Stimulated activated naive B cell treated with anti-CD40 and anti-IgM and Interleukin-4, amounts not matched to agents 10 μg/mL and 1 μg/mL and 100 μg/mL, for 72 hours (primary cell): ENCODE measurements around the gene ARFGEF3.

Source experiments
- ATAC-seq, 2 donors: fragments of 150-1000 bp; cut with Tn5 transposase; replicated peaks; 2 replicates each; pipeline ENCODE4 v1.10.0; 2021; ENCODE audit warnings: moderate library complexity in 1 of 2
- DNase-seq: peaks from one replicate; pipeline ENCODE4 v3.0.0; 2021
- H3K27ac Mint-ChIP-seq: one replicate; pipeline ENCODE4 v1.8.0; 2022; ENCODE audit warnings: mild to moderate bottlenecking, mixed read lengths
- H3K27me3 Mint-ChIP-seq, 2 donors: one replicate each; pipeline ENCODE4 v1.8.0; 2022; ENCODE audit warnings: mixed read lengths in 2 of 2
- H3K36me3 Mint-ChIP-seq, 2 donors: one replicate each; pipeline ENCODE4 v1.8.0; 2022; ENCODE audit warnings: mixed read lengths in 2 of 2, mild to moderate bottlenecking in 1 of 2
- H3K4me1 Mint-ChIP-seq, 2 donors: one replicate each; pipeline ENCODE4 v1.8.0; 2022; ENCODE audit warnings: mixed read lengths in 2 of 2, mild to moderate bottlenecking in 1 of 2
- H3K4me3 Mint-ChIP-seq, 2 donors: one replicate each; pipeline ENCODE4 v1.8.0; 2022; ENCODE audit warnings: mild to moderate bottlenecking in 2 of 2, mixed read lengths in 2 of 2, moderate library complexity in 1 of 2
- H3K9me3 Mint-ChIP-seq, 2 donors: one replicate each; pipeline ENCODE4 v1.8.0; 2022; ENCODE audit warnings: mixed read lengths in 2 of 2, mild to moderate bottlenecking in 1 of 2

ARFGEF3 gene

DNA sequence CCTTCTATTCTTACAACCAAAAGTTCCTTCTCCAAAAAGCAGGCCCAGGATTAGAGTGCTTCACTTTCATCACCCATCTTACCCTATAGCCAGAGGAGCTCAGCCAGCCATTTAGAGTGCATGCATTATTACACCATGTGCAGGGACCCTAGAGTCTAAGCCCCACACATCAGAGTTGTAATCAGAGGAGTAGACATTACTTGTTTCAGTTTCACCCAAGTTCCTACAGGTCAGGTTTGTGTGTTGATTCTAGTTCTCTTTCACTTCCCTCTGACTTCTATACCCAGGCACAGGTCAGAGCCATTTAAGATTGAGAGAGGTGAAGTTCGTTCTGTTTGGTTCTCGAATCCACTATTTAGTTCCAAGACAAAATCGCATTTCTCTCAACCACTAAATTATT is 16.3 kb upstream of the ARFGEF3 start:
- H3K27me3 Mint-ChIP-seq = peaks cover 19 to 24% of the 10 kb centered on the region in 2 donors
- peak overlapping the region; percentile 42 for H3K27ac Mint-ChIP-seq
- no peak overlapping the region for H3K4me3 Mint-ChIP-seq
- H3K4me1 Mint-ChIP-seq = peaks cover 4 to 8% of the 10 kb centered on the region in 2 donors
- no peak for DNase-seq
- peaks cover 0 to 8% of the 10 kb centered on the region in 2 donors for H3K9me3 Mint-ChIP-seq
- no peaks in the 10 kb centered on the region for H3K36me3 Mint-ChIP-seq
- ATAC-seq = peak; percentile 82 to 87

DNA sequence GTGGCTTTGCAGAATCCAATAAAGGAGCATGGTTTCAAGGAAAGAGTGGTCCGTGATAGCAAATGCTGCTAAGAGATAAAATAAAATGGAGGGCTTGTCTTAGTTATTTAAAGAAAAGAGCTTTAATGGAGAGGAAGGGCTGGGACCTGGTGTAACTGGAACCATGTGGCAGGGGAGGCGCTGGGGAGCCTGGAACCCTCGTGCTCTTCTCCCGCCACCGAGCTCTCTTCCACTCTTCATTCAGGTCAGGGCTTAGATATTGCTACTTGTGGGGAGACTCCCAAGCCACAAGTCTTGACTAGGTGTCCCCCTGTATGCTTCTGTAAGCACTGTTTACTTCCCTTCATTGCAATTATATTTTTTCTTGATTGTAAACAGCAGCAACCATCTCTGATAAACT is 15.2 kb upstream of the ARFGEF3 start:
- no peaks in the 10 kb centered on the region for H3K36me3 Mint-ChIP-seq
- DNase-seq = no peak
- H3K4me1 Mint-ChIP-seq = peaks cover 4 to 8% of the 10 kb centered on the region in 2 donors
- peaks cover 0 to 8% of the 10 kb centered on the region in 2 donors for H3K9me3 Mint-ChIP-seq
- ATAC-seq = no peak
- peaks cover 18 to 23% of the 10 kb centered on the region in 2 donors for H3K27me3 Mint-ChIP-seq
- no peak overlapping the region for H3K4me3 Mint-ChIP-seq
- no peak overlapping the region for H3K27ac Mint-ChIP-seq

DNA sequence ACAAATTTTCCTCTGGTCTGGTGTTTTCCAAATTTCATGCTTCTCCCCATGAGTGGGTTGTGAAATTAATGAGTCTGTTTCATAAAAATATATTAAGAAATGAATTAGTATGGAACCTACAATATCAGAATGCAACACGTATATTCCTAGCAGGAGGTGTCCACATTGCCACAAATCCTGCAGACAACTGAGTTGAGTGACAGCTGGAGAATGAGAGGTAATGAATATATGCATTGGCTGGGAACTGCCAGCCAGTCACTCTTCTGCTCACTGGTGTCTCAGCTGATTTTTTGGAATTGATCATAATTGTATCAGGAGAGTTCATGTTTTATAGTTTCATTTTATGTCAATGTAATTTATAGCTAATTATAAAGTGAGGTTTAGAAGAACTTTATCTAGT is 6.3 kb upstream of the ARFGEF3 start:
- no peak overlapping the region for H3K27ac Mint-ChIP-seq
- ATAC-seq (no peak), DNase-seq (no peak)
- H3K9me3 Mint-ChIP-seq = peaks cover 10% of the 10 kb centered on the region in 2 donors
- H3K36me3 Mint-ChIP-seq = peaks cover 0 to 2% of the 10 kb centered on the region in 2 donors
- H3K4me3 Mint-ChIP-seq = no peak overlapping the region
- peaks cover 31 to 37% of the 10 kb centered on the region in 2 donors for H3K27me3 Mint-ChIP-seq
- H3K4me1 Mint-ChIP-seq = peaks cover 0 to 2% of the 10 kb centered on the region in 2 donors

DNA sequence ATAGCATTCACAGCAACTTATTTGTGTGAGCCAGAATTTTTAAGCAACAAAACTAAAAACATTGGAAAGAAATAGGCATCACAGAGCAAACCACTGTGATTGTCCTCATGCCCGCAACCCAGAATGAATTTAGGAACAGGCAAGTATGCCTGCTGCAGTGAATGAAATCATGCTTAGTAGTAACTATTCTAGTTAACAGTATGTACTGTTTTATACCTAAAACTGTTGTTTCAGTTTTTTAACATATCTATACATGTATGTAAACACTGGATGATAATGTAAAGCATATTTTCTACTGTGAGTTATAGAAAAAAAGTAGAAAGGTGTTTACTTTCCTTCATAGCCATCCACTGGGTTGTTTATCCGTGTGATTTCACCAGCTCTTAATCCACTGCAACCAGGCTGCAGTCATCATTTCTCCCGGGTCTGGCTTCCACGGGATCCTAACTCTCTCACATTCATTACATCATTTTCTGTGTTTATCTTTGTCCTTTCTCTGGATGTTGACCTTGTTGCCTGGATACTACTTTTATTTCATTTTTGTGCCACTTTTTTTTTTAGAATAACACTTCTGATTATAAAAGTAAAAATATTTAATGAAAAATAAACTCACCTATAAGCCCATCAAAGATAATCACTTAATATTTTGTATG is 3.6 kb upstream of the ARFGEF3 start:
- ATAC-seq (no peak), DNase-seq (no peak)
- Mint-ChIP-seq H3K36me3 (peaks cover 0 to 2% of the 10 kb centered on the region in 2 donors), H3K9me3 (peaks cover 3 to 4% of the 10 kb centered on the region in 2 donors), H3K4me1 (peaks cover 8 to 12% of the 10 kb centered on the region in 2 donors), H3K4me3 (no peak overlapping the region), H3K27me3 (peaks cover 39 to 46% of the 10 kb centered on the region in 2 donors), H3K27ac (no peak overlapping the region)

DNA sequence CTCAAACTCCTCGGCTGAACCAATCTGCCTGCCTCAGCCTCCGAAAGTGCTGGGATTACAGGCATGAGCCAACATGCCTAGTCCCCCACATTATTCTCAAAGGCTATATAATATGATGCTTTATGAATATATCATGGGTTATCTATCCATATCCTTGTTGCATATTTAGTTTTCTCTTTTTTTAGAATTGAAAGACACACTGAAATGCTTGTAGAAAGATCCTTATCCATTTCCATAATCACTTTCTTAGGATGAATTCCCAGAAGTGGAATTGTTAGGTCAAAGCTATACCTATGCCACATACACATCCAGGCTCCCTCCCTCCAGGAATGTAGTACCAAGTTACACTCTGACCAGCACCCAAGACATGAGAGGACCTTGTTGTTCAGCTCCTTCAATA is 2.5 kb upstream of the ARFGEF3 start:
- Mint-ChIP-seq H3K9me3 (no peaks in the 10 kb centered on the region), H3K4me1 (peaks cover 8 to 12% of the 10 kb centered on the region in 2 donors), H3K27ac (no peak overlapping the region), H3K27me3 (peaks cover 45 to 52% of the 10 kb centered on the region in 2 donors), H3K4me3 (no peak overlapping the region), H3K36me3 (no peaks in the 10 kb centered on the region)
- DNase-seq = no peak
- no peak for ATAC-seq

DNA sequence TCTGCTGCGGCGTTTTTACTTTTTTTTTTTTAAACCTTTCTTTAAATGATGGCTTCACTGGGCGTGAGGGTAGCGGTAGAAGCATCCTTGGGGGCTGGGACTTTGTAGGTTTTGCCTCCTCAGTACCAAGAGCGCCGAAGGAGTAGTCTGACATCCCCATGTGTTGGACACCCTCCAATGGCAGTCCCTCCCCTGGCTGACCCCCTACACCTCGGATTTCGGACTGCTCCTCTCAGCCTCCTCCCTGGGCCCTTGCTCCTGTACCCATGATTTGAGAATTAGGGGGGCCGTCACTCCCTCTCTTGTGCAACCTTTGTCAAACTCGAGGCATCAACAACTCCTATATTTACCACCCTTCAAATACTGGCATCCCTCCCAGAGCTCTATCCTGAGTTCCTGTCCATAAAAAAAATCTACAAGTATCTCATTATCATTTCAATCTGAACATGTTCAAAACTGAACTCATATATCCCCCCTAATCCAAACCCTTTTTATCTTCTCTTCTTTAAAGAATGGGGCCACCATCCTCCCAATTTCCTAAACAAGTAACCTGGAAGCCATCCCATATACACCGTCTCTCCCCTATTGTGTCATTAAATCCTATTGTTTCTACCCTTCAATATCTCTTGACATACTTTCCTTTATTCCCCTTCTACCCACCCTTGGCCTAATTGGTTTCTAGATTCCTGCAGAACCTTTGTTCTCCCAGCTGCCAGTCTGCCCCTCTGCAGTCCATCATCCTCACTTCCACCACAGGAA is 1.2 kb upstream of the ARFGEF3 start:
- no peak overlapping the region for H3K27ac Mint-ChIP-seq
- no peaks in the 10 kb centered on the region for H3K36me3 Mint-ChIP-seq
- H3K4me3 Mint-ChIP-seq = peak overlapping the region in 1 of 2 donors; percentile 72
- peaks cover 50 to 56% of the 10 kb centered on the region in 2 donors for H3K27me3 Mint-ChIP-seq
- H3K4me1 Mint-ChIP-seq = peaks cover 8 to 12% of the 10 kb centered on the region in 2 donors
- H3K9me3 Mint-ChIP-seq = no peaks in the 10 kb centered on the region
- DNase-seq (no peak), ATAC-seq (no peak)

DNA sequence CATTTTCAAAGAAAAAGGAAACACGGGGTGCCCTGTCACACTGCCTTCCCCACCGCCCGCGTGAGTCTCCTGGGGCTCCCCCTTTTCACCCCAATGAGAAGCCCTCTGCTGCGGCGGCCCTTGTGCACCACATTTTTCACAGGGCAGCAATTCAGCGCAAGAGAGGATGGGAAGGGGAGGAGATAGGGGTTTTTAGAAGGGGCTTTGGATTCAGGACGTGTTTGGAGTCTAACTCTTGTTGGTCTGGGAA is 726 bp upstream of the ARFGEF3 start:
- no peak overlapping the region for H3K27ac Mint-ChIP-seq
- H3K27me3 Mint-ChIP-seq = peaks cover 50 to 59% of the 10 kb centered on the region in 2 donors
- DNase-seq = no peak

DNA sequence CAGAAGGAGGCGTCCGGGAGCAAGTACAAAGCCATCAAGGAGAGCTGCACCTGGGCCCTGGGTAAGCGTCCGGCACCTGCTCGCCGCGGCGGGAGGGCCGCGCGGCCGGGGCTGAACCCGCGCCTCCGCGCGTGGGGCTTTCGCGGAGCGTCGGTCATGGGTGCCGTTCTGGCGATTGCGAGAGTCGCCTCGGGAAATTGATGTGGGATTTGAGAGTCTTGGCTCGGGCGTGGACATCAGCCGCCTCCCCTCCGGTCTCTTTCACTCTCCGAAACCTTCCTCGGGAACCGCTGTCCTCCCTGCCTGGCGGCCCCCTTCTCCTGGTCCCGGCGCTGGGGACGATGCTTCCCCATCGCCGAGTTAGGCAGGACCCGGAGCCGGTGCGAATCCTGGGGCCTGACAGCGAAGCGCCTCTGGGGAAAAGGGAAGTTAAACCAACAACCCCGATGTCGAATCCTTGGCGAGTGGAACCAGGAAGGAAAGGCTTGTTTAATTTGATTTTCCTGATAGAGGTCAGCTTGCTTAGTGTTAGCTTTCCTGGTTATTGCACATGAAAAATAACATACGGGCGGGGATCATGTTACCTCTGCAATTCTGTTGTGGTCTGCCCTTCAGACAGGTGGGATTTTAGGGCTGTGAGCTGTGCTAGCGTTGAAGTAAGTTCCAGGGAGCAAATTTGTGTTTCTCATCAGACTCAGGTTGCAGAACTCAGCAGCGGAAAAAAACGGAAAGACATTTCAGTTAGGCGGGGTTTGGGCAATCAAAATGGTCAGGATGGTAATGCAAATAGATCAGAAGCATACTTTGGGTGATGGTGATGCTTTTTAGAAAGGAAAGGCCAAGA is 594 bp downstream of the ARFGEF3 start:
- ATAC-seq (peak; percentile 52 to 56), DNase-seq (no peak)
- H3K4me3 Mint-ChIP-seq = peak overlapping the region; percentile 69 to 78

More for the DNA sequence above, 726 bp upstream of the ARFGEF3 start:
- H3K4me3 Mint-ChIP-seq = peak overlapping the region; percentile 55 to 72
- H3K4me1 Mint-ChIP-seq = peaks cover 8 to 12% of the 10 kb centered on the region in 2 donors
- H3K36me3 Mint-ChIP-seq = no peaks in the 10 kb centered on the region
- ATAC-seq = no peak
- H3K9me3 Mint-ChIP-seq = no peaks in the 10 kb centered on the region

DNA sequence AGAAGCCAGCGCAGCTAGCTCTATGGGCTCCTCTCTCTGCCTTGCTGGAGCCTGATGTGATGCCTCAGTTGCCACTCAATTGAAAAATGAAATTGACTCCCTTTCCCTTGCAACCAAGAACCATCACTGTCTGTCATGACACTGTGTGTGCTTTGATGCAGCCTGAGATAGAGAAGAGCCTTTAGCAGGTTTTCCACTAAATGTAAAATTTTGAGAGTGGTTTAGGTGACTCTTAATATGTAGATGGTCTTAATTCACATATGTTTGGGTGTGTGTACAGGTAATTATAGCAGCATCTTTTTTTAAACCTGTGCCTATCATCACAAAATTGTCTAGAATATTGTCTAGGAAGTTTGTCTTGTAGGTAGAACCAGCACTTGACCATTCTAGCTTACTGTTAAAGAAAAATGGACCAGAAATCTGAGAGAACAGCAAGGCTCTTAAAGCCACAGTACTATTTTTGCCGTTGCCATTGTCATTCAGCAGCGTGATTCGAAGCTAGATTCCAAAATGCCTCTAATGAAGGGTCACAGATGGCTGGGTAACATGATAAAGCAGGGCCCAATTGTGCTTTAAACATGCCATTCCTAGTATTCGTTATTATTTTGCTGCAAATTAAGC is 1.3 kb downstream of the ARFGEF3 start:
- peaks cover 8 to 9% of the 10 kb centered on the region in 2 donors for H3K4me1 Mint-ChIP-seq
- H3K36me3 Mint-ChIP-seq = no peaks in the 10 kb centered on the region
- H3K9me3 Mint-ChIP-seq = no peaks in the 10 kb centered on the region
- peaks cover 58 to 69% of the 10 kb centered on the region in 2 donors for H3K27me3 Mint-ChIP-seq
- no peak for ATAC-seq
- H3K4me3 Mint-ChIP-seq = peak overlapping the region; percentile 69 to 78
- H3K27ac Mint-ChIP-seq = no peak overlapping the region
- DNase-seq = no peak

More for the DNA sequence above, 594 bp downstream of the ARFGEF3 start:
- no peaks in the 10 kb centered on the region for H3K36me3 Mint-ChIP-seq
- peaks cover 8 to 9% of the 10 kb centered on the region in 2 donors for H3K4me1 Mint-ChIP-seq
- H3K9me3 Mint-ChIP-seq = no peaks in the 10 kb centered on the region
- H3K27ac Mint-ChIP-seq = no peak overlapping the region
- H3K27me3 Mint-ChIP-seq = peaks cover 51 to 62% of the 10 kb centered on the region in 2 donors

DNA sequence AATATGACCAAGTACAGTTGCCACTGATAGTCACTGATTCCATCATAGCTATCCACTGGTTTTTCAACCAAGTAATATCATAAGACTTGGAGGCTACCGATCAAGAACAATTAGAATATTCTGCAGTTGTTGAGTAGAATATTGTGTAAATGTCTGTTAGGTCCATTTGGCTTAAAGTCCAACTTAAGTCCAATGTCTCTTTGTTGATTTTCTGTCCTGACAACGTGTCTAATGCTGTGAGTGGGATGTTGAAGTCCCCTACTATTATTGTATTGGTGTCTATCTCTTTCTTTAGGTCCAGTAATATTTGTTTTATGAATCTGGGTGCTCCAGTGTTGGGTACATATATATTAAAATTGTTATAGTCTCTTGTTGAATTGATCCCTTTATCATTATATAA is 13.9 kb downstream of the ARFGEF3 start:
- Mint-ChIP-seq H3K36me3 (peaks cover 2 to 7% of the 10 kb centered on the region in 2 donors), H3K4me3 (no peak overlapping the region), H3K9me3 (peaks cover 14 to 17% of the 10 kb centered on the region in 2 donors), H3K27ac (no peak overlapping the region), H3K27me3 (peaks cover 11 to 27% of the 10 kb centered on the region in 2 donors), H3K4me1 (no peaks in the 10 kb centered on the region)
- ATAC-seq = no peak
- no peak for DNase-seq

DNA sequence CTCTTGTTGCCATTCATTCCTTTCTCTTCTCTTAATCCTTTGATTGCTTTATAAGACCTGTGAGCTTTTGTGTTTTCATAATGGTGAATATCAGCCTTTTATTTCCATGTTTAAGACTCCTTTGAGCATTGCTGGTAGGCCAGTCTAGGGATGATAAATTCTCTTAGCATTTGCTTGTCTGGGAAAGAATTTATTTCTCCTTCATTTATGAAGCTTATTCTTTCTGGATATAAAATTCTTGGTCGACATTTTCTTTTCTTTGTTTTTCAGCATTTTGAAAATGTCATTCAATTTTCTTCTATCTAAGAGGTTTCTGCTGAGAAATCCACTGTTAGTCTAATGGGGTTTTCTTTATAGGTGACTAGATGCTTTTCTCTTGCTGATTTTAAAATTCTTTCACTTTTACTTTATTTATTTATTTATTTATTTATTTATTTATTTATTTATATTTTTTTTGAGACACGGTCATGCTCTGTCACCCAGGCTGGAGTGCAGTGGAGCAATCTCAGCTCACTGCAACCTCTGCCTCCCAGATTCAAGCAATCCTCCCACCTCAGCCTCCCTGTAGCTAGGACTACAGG is 15.0 kb downstream of the ARFGEF3 start:
- Mint-ChIP-seq H3K27me3 (peaks cover 7 to 32% of the 10 kb centered on the region in 2 donors), H3K36me3 (peaks cover 2 to 7% of the 10 kb centered on the region in 2 donors), H3K4me1 (no peaks in the 10 kb centered on the region), H3K27ac (no peak overlapping the region), H3K9me3 (peaks cover 14 to 17% of the 10 kb centered on the region in 2 donors), H3K4me3 (no peak overlapping the region)
- no peak for DNase-seq
- no peak for ATAC-seq

DNA sequence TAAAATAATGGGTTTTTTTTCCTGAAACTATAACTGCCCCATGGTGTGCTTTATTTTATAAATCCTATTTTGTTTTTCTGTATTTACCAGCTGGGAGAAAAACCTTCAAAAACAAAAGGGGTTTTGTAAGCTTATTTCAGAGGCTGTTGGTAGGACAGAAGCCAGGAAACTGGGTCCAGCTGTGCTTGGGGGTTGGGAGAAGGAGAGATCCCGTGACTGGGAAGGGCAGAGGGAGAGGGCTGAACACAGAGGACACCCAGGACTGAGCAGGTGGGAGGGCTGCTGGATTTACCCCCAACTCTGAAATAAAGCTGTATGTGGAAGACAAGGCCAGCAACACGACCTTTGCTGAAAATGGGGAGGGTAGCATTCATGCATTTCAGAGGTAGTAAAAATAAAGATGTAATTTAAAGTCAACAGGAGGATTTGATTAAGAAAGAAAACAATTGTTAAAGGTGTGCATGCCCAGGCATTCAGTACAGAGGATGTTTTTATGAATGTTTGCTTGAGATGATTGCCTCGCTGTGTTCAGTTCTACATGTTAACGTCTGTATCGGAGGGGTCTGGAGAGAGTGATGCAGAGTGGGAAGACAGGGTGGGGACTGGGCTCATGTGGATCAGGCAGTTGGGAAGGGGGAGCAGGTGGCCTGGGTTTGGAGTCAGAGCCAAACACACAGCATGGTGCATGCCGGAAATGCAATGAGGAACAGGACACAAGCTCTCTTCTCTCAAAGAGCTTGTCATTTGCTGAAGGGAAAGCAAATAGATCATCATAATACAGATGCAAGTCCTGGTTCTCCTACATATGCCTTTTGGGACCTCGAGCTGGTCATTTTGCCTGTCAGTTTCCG is 21.4 kb downstream of the ARFGEF3 start:
- peaks cover 7 to 21% of the 10 kb centered on the region in 2 donors for H3K27me3 Mint-ChIP-seq
- ATAC-seq = no peak
- peaks cover 0 to 3% of the 10 kb centered on the region in 2 donors for H3K36me3 Mint-ChIP-seq
- no peak overlapping the region for H3K4me3 Mint-ChIP-seq
- no peak overlapping the region for H3K27ac Mint-ChIP-seq
- H3K9me3 Mint-ChIP-seq = peaks cover 4 to 9% of the 10 kb centered on the region in 2 donors
- no peak for DNase-seq
- H3K4me1 Mint-ChIP-seq = no peaks in the 10 kb centered on the region

DNA sequence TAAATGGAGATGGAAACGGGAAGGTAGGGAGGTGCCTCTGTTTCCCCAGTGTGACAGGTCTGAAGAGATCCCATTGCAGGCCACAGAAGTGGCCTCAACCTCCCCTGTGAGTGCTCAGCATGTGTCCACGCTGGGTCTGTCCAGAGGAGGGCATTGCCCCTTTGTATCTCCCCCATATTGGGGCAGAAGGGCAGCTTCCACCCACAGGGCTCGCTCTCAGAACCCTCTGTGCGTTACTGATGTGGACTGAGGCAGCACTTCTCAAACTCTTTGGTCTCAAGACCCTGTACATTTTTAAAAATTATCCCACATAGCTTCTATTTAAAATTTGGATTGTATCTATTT is 22.0 kb downstream of the ARFGEF3 start:
- Mint-ChIP-seq H3K36me3 (no peaks in the 10 kb centered on the region), H3K27me3 (peaks cover 12 to 27% of the 10 kb centered on the region in 2 donors), H3K9me3 (peaks cover 0 to 4% of the 10 kb centered on the region in 2 donors), H3K27ac (no peak overlapping the region), H3K4me1 (no peaks in the 10 kb centered on the region), H3K4me3 (no peak overlapping the region)
- ATAC-seq (no peak), DNase-seq (no peak)
